Muscle layer of duodenum (tissue), 2 donors: ENCODE results near the gene DENND1B.
"Not testable (repeated sequence)": the region's sequence is repeated elsewhere in the genome, so short reads cannot be mapped to it uniquely, and the experiment has no call there.

Experiments
- H3K27ac ChIP-seq: one replicate; pipeline ENCODE4 v1.7.0; 2013; ENCODE audit warnings: mild to moderate bottlenecking, low read length
- H3K27me3 ChIP-seq: one replicate; pipeline ENCODE4 v1.7.0; 2013; ENCODE audit warnings: low read depth, mild to moderate bottlenecking, control low read depth, low read length
- H3K36me3 ChIP-seq, 2 donors: one replicate each; pipeline ENCODE4 v1.7.0; 2013; ENCODE audit warnings: low read length in 2 of 2, control low read depth in 1 of 2, mild to moderate bottlenecking in 1 of 2; ENCODE audit not compliant: insufficient read depth in 2 of 2, control insufficient read depth in 1 of 2
- H3K4me1 ChIP-seq, 2 donors: one replicate each; pipeline ENCODE4 v1.7.0; 2013; ENCODE audit warnings: low read length in 2 of 2, mild to moderate bottlenecking in 2 of 2, control low read depth in 1 of 2, moderate library complexity in 1 of 2; ENCODE audit not compliant: insufficient read depth in 2 of 2, control insufficient read depth in 1 of 2
- H3K4me3 ChIP-seq, 2 donors: one replicate each; pipeline ENCODE4 v1.7.0; 2013; ENCODE audit warnings: low read length in 2 of 2, low read depth in 1 of 2, mild to moderate bottlenecking in 1 of 2
- H3K9me3 ChIP-seq, 2 donors: one replicate each; pipeline ENCODE4 v1.7.0; 2013; ENCODE audit warnings: low read length in 2 of 2, control low read depth in 1 of 2, mild to moderate bottlenecking in 1 of 2; ENCODE audit not compliant: control insufficient read depth in 1 of 2
- donor health status: healthy.

The DENND1B gene

DNA sequence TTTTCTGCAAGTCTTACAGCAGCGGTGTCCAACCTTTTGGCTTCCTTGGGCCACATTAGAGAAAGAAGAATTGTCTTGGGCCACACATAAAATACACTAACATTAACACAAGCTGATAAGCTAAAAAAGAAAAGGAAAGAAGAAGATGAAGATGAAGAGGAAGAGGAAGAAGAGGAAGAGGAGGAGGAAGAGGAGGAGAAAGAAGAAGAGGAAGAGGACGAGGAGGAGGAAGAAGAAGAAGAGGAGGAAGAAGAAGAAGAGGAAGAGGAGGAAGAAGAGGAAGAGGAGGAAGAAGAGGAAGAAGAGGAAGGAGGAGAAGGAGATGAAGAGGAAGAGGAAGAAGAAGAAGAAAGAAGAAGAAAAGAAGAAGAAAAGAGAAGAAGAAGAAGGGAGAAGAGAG, 230.7 kb downstream of the DENND1B start:
- H3K36me3 ChIP-seq: no peaks in the 10 kb centered on the region
- H3K27ac ChIP-seq: no peak overlapping the region
- no peaks in the 10 kb centered on the region for H3K9me3 ChIP-seq
- no peaks in the 10 kb centered on the region for H3K4me1 ChIP-seq
- no peak overlapping the region for H3K4me3 ChIP-seq
- no peaks in the 10 kb centered on the region for H3K27me3 ChIP-seq

DNA sequence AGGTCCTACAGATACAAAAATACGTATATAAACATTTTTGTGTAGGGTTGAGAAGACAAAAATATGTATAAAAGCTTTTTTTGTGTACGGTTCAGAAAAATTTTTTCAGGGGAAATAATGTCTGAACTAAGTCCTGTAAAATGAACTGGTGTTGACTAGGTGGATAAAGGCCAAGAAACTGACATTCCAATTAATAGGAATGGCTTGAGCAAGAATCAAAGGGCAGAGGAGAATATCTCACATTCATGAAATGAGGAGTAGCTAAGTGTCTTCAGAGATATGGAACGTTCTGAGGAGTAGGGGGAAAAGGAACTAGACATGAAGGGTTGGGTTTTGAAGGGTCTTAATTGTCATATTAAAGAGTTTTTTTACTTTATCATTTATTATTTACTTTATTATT, 231.2 kb downstream of the DENND1B start:
- Histone ChIP-seq H3K27ac (no peak overlapping the region), H3K36me3 (no peaks in the 10 kb centered on the region), H3K4me1 (no peaks in the 10 kb centered on the region), H3K9me3 (no peaks in the 10 kb centered on the region), H3K4me3 (no peak overlapping the region), H3K27me3 (no peaks in the 10 kb centered on the region)

- Histone ChIP-seq H3K4me3 (no peak overlapping the region), H3K4me1 (no peaks in the 10 kb centered on the region), H3K27ac (no peak overlapping the region), H3K36me3 (no peaks in the 10 kb centered on the region), H3K9me3 (no peaks in the 10 kb centered on the region), H3K27me3 (no peaks in the 10 kb centered on the region)
These were observed 233.9 kb downstream of the DENND1B start for GRCh38 chr1:197541411-197541810.

DNA sequence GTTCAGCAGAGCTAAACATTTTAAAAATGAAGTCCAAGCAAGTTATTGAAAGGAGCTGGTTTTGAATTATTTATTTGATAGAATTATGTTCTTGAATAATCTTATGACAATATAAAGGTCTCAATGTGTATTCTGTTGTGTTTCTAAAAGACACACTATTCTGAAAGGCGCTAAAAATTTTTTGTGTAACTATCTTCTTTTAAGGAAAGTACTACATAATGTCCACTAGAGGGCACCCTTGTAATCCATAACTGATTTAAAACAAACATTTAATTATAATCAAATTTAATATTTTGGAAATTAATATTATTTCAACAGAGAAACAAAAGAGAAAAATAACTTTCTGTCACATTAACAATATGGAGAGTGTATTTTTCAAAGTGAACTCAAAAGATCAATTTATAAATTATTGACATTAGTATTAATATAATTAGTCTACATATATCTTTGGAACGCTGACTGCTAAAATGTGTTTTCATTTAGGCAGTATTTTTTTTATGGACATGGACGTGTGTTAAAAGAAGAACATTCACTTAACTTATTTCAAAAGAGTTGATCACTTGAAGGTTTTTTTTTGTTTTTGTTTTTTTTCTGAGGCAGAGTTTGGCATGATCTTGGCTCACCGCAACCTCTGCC, 248.4 kb downstream of the DENND1B start:
- Histone ChIP-seq H3K36me3 (no peaks in the 10 kb centered on the region), H3K9me3 (no peaks in the 10 kb centered on the region), H3K27me3 (no peaks in the 10 kb centered on the region), H3K27ac (no peak overlapping the region), H3K4me1 (no peaks in the 10 kb centered on the region), H3K4me3 (no peak overlapping the region)

- H3K4me1 ChIP-seq: no peaks in the 10 kb centered on the region
- H3K27ac ChIP-seq: no peak overlapping the region
These were observed 254.1 kb downstream of the DENND1B start for GRCh38 chr1:197521118-197521739.

GRCh38 chr1:197519741-197520334, 255.4 kb downstream of the DENND1B start:
- no peak overlapping the region for H3K4me3 ChIP-seq
- H3K9me3 ChIP-seq: no peaks in the 10 kb centered on the region
- H3K4me1 ChIP-seq: no peaks in the 10 kb centered on the region
- no peaks in the 10 kb centered on the region for H3K27me3 ChIP-seq
- no peak overlapping the region for H3K27ac ChIP-seq
- H3K36me3 ChIP-seq: no peaks in the 10 kb centered on the region

More at GRCh38 chr1:197521118-197521739, 254.1 kb downstream of the DENND1B start:
- Histone ChIP-seq H3K4me3 (no peak overlapping the region), H3K27me3 (no peaks in the 10 kb centered on the region), H3K36me3 (no peaks in the 10 kb centered on the region), H3K9me3 (no peaks in the 10 kb centered on the region)

- Histone ChIP-seq H3K27me3 (no peaks in the 10 kb centered on the region), H3K4me3 (no peak overlapping the region), H3K36me3 (peaks cover 0 to 6% of the 10 kb centered on the region in 2 donors), H3K27ac (no peak overlapping the region), H3K4me1 (no peaks in the 10 kb centered on the region), H3K9me3 (no peaks in the 10 kb centered on the region)
These were observed 259.9 kb downstream of the DENND1B start for GRCh38 chr1:197515421-197515820.

GRCh38 chr1:197510691-197511378, 264.4 kb downstream of the DENND1B start:
- peaks cover 4 to 8% of the 10 kb centered on the region in 2 donors for H3K36me3 ChIP-seq
- H3K4me1 ChIP-seq: no peaks in the 10 kb centered on the region
- H3K27ac ChIP-seq: no peak overlapping the region
- H3K4me3 ChIP-seq: no peak overlapping the region
- H3K27me3 ChIP-seq: no peaks in the 10 kb centered on the region
- H3K9me3 ChIP-seq: no peaks in the 10 kb centered on the region

DNA sequence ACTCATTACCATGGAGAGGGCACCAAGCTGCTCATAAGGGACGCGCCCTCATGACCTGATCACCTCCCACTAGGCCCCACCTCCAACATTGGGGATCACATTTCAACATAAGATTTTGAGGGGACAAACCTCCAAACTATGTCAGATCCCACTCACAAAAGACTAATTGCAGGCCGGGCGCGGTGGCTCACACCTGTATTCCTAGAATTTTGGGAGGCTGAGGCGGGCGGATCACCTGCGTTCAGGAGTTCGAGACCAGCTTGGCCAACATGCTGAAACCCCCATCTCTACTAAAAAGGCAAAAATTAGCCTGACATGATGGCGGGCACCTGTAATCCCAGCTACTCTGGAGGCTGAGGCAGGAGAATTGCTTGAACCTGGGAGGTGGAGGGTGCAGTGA, 278.6 kb downstream of the DENND1B start:
- Histone ChIP-seq H3K27ac (no peak overlapping the region), H3K4me1 (no peaks in the 10 kb centered on the region), H3K4me3 (no peak overlapping the region), H3K36me3 (no peaks in the 10 kb centered on the region), H3K9me3 (no peaks in the 10 kb centered on the region), H3K27me3 (no peaks in the 10 kb centered on the region)

DNA sequence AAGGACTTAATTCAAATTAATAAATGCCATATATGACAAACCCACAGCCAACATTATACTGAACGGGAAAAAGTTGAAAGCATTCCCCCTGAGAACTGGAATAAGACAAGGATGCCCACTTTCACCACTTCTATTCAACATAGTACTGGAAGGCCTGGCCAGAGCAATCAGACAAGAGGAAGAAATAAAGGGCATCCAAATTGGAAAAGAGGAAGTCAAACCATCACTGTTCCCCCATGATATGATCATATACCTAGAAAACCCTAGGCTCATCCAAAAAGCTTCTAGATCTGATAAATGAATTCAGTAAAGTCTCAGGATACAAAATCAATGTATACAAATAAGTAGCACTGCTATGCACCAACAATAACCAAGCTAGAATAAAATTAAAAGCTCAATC, 283.8 kb downstream of the DENND1B start:
- not testable (repeated sequence) for H3K27ac ChIP-seq, H3K27me3 ChIP-seq, H3K4me1 ChIP-seq, H3K9me3 ChIP-seq, H3K36me3 ChIP-seq, H3K4me3 ChIP-seq

GRCh38 chr1:197486946-197487345, 288.3 kb downstream of the DENND1B start:
- H3K36me3 ChIP-seq: no peaks in the 10 kb centered on the region

More at GRCh38 chr1:197486946-197487345, 288.3 kb downstream of the DENND1B start:
- H3K4me1 ChIP-seq: no peaks in the 10 kb centered on the region
- no peak overlapping the region for H3K4me3 ChIP-seq
- H3K27ac ChIP-seq: no peak overlapping the region
- no peaks in the 10 kb centered on the region for H3K9me3 ChIP-seq
- H3K27me3 ChIP-seq: no peaks in the 10 kb centered on the region
